Activated T-cell treated with anti-CD3 and anti-CD28 coated beads for 24 hours (primary cell): ENCODE data around the gene EHBP1L1.
"Not testable (repeated sequence)": the region's sequence is repeated elsewhere in the genome, so short reads cannot be mapped to it uniquely, and the experiment has no call there.

Experiments
- DNase-seq: peaks from one replicate; pipeline ENCODE4 v3.0.0-alpha.2; 2020; ENCODE audit warnings: low read depth

Gene EHBP1L1

GRCh38 chr11:65636108-65637031 lies 60.5 kb downstream of the EHBP1L1 start:
- DNase-seq = no peak

GRCh38 chr11:65637032-65637557 lies 61.2 kb downstream of the EHBP1L1 start:
- DNase-seq = no peak

- DNase-seq = peak; percentile 70
Observed at GRCh38 chr11:65637794-65638419, 62.1 kb downstream of the EHBP1L1 start, which contains the start of gene SIPA1. Gene SIPA1, plus strand, starts transcription at chr11:65638101. Its CDS starts 2,821 bp downstream, at chr11:65640922.

GRCh38 chr11:65639228-65639597 lies 63.4 kb downstream of the EHBP1L1 start:
- not testable (repeated sequence) for DNase-seq

- no peak for DNase-seq
Observed at GRCh38 chr11:65639623-65640482, 64.0 kb downstream of the EHBP1L1 start.

GRCh38 chr11:65640483-65641296 lies 64.8 kb downstream of the EHBP1L1 start:
- no peak for DNase-seq

GRCh38 chr11:65641297-65642013 lies 65.6 kb downstream of the EHBP1L1 start:
- no peak for DNase-seq
